GM10847 (cell line): ENCODE measurements around the gene TSC22D1.

ENCODE experiments used
- POLR2A ChIP-seq: IDR thresholded peaks from 2 replicates; pipeline ENCODE4 v1.6.1; 2011; ENCODE audit not compliant: insufficient read length; ENCODE audit errors: extremely low read depth

The TSC22D1 gene

DNA sequence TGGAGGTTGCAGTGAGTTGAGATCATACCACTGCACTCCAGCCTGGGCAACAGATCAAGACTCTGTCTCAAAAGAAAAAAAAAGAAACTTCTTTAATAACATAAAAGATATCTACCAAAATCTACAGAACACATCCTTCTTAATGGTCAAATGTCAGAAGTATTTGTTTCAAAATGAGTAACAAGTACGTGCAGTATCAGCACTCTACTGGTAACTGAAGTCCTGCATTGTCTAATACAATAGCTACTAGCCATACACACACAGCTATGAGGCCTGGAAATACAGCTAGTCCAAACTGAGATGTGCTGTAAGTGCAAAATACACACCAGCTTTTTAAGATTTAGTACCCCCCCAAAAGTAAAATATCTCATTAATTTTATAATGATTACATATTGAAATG lies 88.1 kb downstream of the TSC22D1 start:
- no peak for TF ChIP-seq POLR2A

- TF ChIP-seq POLR2A, result no peak
Observed at GRCh38 chr13:44484562-44485138, 91.5 kb downstream of the TSC22D1 start.

GRCh38 chr13:44474122-44474910 lies 101.8 kb downstream of the TSC22D1 start:
- TF ChIP-seq POLR2A, result no peak

DNA sequence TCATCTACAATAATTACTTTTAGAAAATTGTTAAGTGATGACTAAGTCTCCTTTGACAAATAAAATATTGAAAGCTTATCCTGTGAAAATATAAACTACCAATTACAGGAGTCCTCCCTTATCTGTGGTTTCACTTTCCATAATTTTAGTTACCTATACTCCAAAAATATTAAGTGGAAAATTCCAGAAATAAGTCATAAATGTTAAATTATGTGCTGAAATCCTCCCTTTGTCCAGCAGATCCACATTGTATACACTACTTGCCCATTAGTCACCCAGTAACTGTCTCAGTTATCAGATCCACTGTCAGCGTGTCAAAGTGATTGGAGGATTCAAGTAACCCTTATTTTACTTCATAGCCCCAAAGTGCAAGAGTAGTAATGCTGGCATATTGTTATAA lies 104.4 kb downstream of the TSC22D1 start:
- TF ChIP-seq POLR2A, result no peak

- TF ChIP-seq POLR2A, result no peak
Observed at GRCh38 chr13:44470638-44471562, 105.2 kb downstream of the TSC22D1 start.

DNA sequence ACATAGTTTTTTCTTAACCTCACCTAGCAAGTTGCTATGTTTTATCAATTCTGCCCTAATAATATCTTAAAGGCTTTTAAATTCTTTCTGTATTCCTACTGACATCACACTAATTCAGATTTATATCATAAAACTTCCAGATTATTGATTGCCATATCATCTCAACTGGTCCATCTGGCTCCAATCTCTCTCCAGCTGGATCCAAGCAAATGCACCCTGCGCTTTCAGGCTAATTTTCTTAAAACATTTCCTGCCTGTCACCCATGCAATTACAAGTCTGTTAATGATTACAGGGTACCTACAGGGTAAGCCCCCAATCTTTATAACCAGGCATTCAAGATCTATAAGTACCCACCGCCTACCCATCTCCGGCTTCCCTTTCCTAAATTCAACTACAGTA lies 107.3 kb downstream of the TSC22D1 start:
- TF ChIP-seq POLR2A, result no peak

DNA sequence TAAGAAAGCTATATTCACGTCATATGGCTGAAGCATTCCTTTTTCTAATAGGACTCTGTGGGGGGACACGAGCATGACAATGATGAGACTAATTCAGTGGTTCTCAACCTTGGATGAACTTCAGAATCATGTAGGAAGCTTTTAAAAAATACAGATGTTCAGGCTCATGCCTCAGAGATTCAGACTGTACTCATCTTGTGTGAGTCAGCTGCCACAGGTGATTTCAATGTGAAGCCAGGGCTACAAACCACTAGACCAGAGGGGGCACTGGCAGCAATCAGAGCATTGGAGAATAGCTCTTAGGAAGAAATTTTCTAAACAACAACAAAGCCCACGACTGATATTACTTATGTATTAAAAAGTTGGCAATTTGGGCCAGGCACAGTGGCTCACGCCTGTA lies 110.8 kb downstream of the TSC22D1 start:
- TF ChIP-seq POLR2A, result no peak

GRCh38 chr13:44464471-44464870 lies 111.7 kb downstream of the TSC22D1 start:
- no peak for TF ChIP-seq POLR2A

GRCh38 chr13:44463759-44464158 lies 112.4 kb downstream of the TSC22D1 start:
- TF ChIP-seq POLR2A, result no peak

DNA sequence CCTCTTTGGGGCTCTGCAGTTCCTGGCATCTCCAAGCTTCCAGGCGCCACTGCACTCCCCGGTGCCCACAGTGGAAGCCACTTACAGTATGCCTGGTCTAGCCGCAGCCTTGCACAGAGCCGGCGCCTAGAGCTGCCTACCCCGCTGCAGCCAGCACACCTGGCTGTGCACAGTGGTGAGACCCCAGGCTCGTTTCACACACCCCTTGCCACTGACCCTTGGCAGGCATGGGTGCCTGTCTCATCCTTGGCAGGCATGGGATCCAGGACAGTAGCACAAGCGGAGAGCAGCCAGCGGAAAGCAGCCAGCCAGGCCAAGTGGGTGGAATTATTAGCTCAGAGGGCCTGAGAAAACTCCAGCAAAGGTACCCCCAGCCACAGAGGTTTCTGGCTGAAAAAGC lies 116.5 kb downstream of the TSC22D1 start:
- TF ChIP-seq POLR2A, result no peak

- no peak for TF ChIP-seq POLR2A
Observed at GRCh38 chr13:44458313-44458975, 117.7 kb downstream of the TSC22D1 start.

GRCh38 chr13:44455769-44456168 lies 120.4 kb downstream of the TSC22D1 start:
- no peak for TF ChIP-seq POLR2A

GRCh38 chr13:44453881-44454280 lies 122.2 kb downstream of the TSC22D1 start:
- no peak for TF ChIP-seq POLR2A

GRCh38 chr13:44453069-44453468 lies 123.1 kb downstream of the TSC22D1 start:
- TF ChIP-seq POLR2A, result no peak

DNA sequence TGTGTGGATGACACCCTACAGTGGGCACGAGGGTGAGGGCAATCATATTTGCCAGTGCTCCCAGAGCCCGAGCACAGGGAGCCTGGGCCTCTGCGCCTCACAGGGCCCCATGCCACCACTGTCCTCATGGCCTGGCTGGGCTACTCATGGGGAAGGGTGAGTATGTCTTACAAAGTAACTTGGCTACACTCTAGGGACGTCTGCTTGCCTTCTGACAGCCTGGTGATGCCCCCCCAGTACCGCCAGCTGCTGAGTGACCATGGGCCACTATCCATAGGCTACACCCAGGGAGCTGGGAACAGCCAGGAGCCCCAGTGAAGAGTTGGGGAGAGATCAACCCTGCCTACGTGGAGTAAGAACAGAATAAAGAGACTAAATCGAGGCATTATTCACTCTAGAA lies 123.7 kb downstream of the TSC22D1 start:
- TF ChIP-seq POLR2A, result no peak
